A549 (cell line): ENCODE results near the gene TNFRSF21. TPM values are rescaled to one million over a fixed set of nuclear protein-coding genes. Genes with fewer than 3 reads are reported as not detected.

Experiments used
- ATAC-seq, 2 experiments: fragments of 200-7000 bp in 1 of 2; fragments of >200 bp in 1 of 2; cut with Nextera tagmentation in 1 of 2; cut with Tn5 transposase in 1 of 2; 3 replicates each; pipeline versions ENCODE4 v1.8.0 to v1.9.1; 2018 to 2020; ENCODE audit warnings: mild to moderate bottlenecking in 1 of 2, moderate library complexity in 1 of 2
- CTCF ChIA-PET: fragments of 300-600 bp; sonication (Branson Sonifier 250); formaldehyde crosslinking; extraction: SDS; loops from one replicate; lab custom pipeline; 2021; ENCODE audit warnings: antibody characterized with exemption, inconsistent platforms; lab: Yijun Ruan, JAX
- POLR2A ChIA-PET: fragments of 350-600 bp; formaldehyde crosslinking; extraction: SDS; loops from one replicate; lab custom pipeline; 2021; ENCODE audit warnings: antibody characterized with exemption, inconsistent platforms; lab: Yijun Ruan, JAX
- DNase-seq, 2 experiments: peaks; one replicate each; pipeline versions ENCODE4 v3.0.0 to v3.0.0-alpha.2; 2011 to 2016; ENCODE audit warnings: low read depth in 1 of 2, low spot score in 1 of 2
- FAIRE-seq: peaks from 2 replicates; lab custom pipeline; 2011; peaks lifted over from hg19 to GRCh38; lab: Jason Lieb, UNC
- H3K27ac ChIP-seq, 2 experiments: fragments of >200 bp; sonication (Bioruptor Twin); formaldehyde crosslinking; 3 replicates each; pipeline ENCODE4 v1.5.1; 2016 to 2017
- H3K4me1 ChIP-seq: fragments of >200 bp; sonication (Bioruptor Twin); formaldehyde crosslinking; 3 replicates; pipeline ENCODE4 v1.6.1; 2016
- H3K4me2 ChIP-seq: fragments of >200 bp; sonication (Bioruptor Twin); formaldehyde crosslinking; 3 replicates; pipeline ENCODE4 v1.6.1; 2016
- H3K4me3 ChIP-seq: fragments of >200 bp; sonication (Bioruptor Twin); formaldehyde crosslinking; 3 replicates; pipeline ENCODE4 v1.5.1; 2016
- H3K9me3 ChIP-seq: fragments of >200 bp; sonication (Bioruptor Twin); formaldehyde crosslinking; 3 replicates; pipeline ENCODE4 v1.6.1; 2016
- BCL3 ChIP-seq: fragments of >200 bp; sonication (Bioruptor Twin); formaldehyde crosslinking; IDR thresholded peaks from 3 replicates; pipeline ENCODE4 v1.6.1; 2016
- CBX2 ChIP-seq: fragments of 200-600 bp; sonication (generic); IDR thresholded peaks from 2 replicates; pipeline ENCODE4 v1.6.1; 2016; ENCODE audit warnings: low read depth, mild to moderate bottlenecking, borderline replicate concordance
- CBX8 ChIP-seq: fragments of 200-600 bp; sonication (generic); IDR thresholded peaks from 2 replicates; pipeline ENCODE4 v1.6.1; 2016
- CHD4 ChIP-seq: fragments of 200-600 bp; sonication (generic); IDR thresholded peaks from 2 replicates; pipeline ENCODE4 v1.6.1; 2016; ENCODE audit warnings: antibody characterized with exemption, mild to moderate bottlenecking, borderline replicate concordance
- CTCF ChIP-seq: fragments of >200 bp; sonication (Bioruptor Twin); formaldehyde crosslinking; IDR thresholded peaks from 3 replicates; pipeline ENCODE4 v1.5.1; 2016
- E2F6 ChIP-seq: IDR thresholded peaks from 2 replicates; pipeline ENCODE4 v1.6.1; 2012; ENCODE audit warnings: low read depth, borderline replicate concordance
- EP300 ChIP-seq, 2 experiments: fragments of >200 bp; sonication (Bioruptor Twin); formaldehyde crosslinking; IDR thresholded peaks; 2 replicates in 1 of 2; 3 replicates in 1 of 2; pipeline ENCODE4 v1.6.1; 2016 to 2017
- FOSB ChIP-seq: fragments of 250-450 bp; sonication (Bioruptor Pico); IDR thresholded peaks from 2 replicates; pipeline ENCODE4 v1.5.0; 2020; ENCODE audit warnings: mild to moderate bottlenecking, moderate library complexity
- HEYL ChIP-seq: fragments of 250-450 bp; sonication (Bioruptor Pico); IDR thresholded peaks from 2 replicates; pipeline ENCODE4 v1.8.0; 2021; ENCODE audit warnings: mild to moderate bottlenecking, moderate library complexity
- HMGXB4 ChIP-seq: fragments of 250-450 bp; sonication (Bioruptor Pico); IDR thresholded peaks from 2 replicates; pipeline ENCODE4 v1.5.0; 2021; ENCODE audit warnings: mild to moderate bottlenecking, moderate library complexity, borderline replicate concordance
- HOXB13 ChIP-seq: fragments of 250-450 bp; sonication (Bioruptor Pico); IDR thresholded peaks from 2 replicates; pipeline ENCODE4 v1.5.0; 2020; ENCODE audit warnings: low read depth, mild to moderate bottlenecking, moderate library complexity
- JUN ChIP-seq, 2 experiments: fragments of >200 bp; sonication (Bioruptor Twin); formaldehyde crosslinking; IDR thresholded peaks; 2 replicates in 1 of 2; 3 replicates in 1 of 2; pipeline ENCODE4 v1.6.1; 2016 to 2017
- MAX ChIP-seq: IDR thresholded peaks from 2 replicates; pipeline ENCODE4 v1.6.1; 2012
- NFE2L2 ChIP-seq: fragments of 150-350 bp; conservative IDR thresholded peaks from 2 replicates; pipeline ENCODE4 v1.6.1; 2014; ENCODE audit warnings: low read length
- NPAS2 ChIP-seq: fragments of 250-450 bp; sonication (Bioruptor Pico); IDR thresholded peaks from 2 replicates; pipeline ENCODE4 v1.8.0; 2022; ENCODE audit warnings: mild to moderate bottlenecking, moderate library complexity, borderline replicate concordance
- PHF8 ChIP-seq: fragments of 200-600 bp; sonication (generic); IDR thresholded peaks from 2 replicates; pipeline ENCODE4 v1.6.1; 2016; ENCODE audit warnings: low read depth, mild to moderate bottlenecking, antibody characterized with exemption, moderate library complexity, borderline replicate concordance
- POLR2A ChIP-seq: IDR thresholded peaks from 2 replicates; pipeline ENCODE4 v1.6.1; 2012; ENCODE audit warnings: mild to moderate bottlenecking, low read length
- POLR2AphosphoS2 ChIP-seq: conservative IDR thresholded peaks from 2 replicates; pipeline ENCODE4 v1.6.1; 2012; ENCODE audit warnings: low read length, improper control_type of control experiment, inconsistent platforms
- RARB ChIP-seq: fragments of 250-450 bp; sonication (Bioruptor Pico); IDR thresholded peaks from 2 replicates; pipeline ENCODE4 v1.8.0; 2021; ENCODE audit warnings: mild to moderate bottlenecking, moderate library complexity
- RCOR1 ChIP-seq: fragments of 150-350 bp; IDR thresholded peaks from 2 replicates; pipeline ENCODE4 v1.6.1; 2014; ENCODE audit warnings: antibody characterized with exemption, low read length, low read depth
- RFX5 ChIP-seq: fragments of 450-650 bp; IDR thresholded peaks from 2 replicates; pipeline ENCODE4 v1.7.1; 2014; ENCODE audit warnings: antibody characterized with exemption, mild to moderate bottlenecking, moderate library complexity
- RNF2 ChIP-seq: fragments of 200-600 bp; sonication (generic); IDR thresholded peaks from 2 replicates; pipeline ENCODE4 v1.6.1; 2016; ENCODE audit warnings: low read depth, mild to moderate bottlenecking, antibody characterized with exemption, moderate library complexity, borderline replicate concordance
- SMC3 ChIP-seq: fragments of >200 bp; sonication (Bioruptor Twin); formaldehyde crosslinking; IDR thresholded peaks from 3 replicates; pipeline ENCODE4 v1.6.1; 2018; ENCODE audit warnings: inconsistent platforms
- TFCP2L1 ChIP-seq: fragments of 250-450 bp; sonication (Bioruptor Pico); IDR thresholded peaks from 2 replicates; pipeline ENCODE4 v1.5.0; 2021; ENCODE audit warnings: mild to moderate bottlenecking
- USF2 ChIP-seq: fragments of 450-650 bp; IDR thresholded peaks from 2 replicates; pipeline ENCODE4 v1.6.1; 2014; ENCODE audit warnings: antibody characterized with exemption
- ZC3H11A ChIP-seq: fragments of 450-650 bp; IDR thresholded peaks from 2 replicates; pipeline ENCODE4 v1.6.1; 2014; ENCODE audit warnings: antibody characterized with exemption, mild to moderate bottlenecking
- ZSCAN20 ChIP-seq: fragments of 250-450 bp; sonication (Bioruptor Pico); IDR thresholded peaks from 2 replicates; pipeline ENCODE4 v1.8.0; 2022; ENCODE audit warnings: mild to moderate bottlenecking, moderate library complexity
- WGBS: methylation state at CpG from one replicate; pipeline ENCODE4 v1.1.6; 2017; ENCODE audit errors: missing lambda C conversion rate; 5-methylcytosine and 5-hydroxymethylcytosine counted together
- polyA plus RNA-seq, 4 experiments: library from polyadenylated mRNA; depleted of rRNA in 3 of 4; stranded (reverse); fragments of >200 nt; fragmentation: RNase III in 1 of 4; extraction: RNeasy Plus Mini Kit Qiagen cat#74134 plus additional on column Dnase treatment in 1 of 4; gene quantifications; 2 replicates in 3 of 4; 3 replicates in 1 of 4; pipeline ENCODE4 v1.2.3, GENCODE V29; 2011 to 2017

The TNFRSF21 gene
- polyA plus RNA-seq, 2 of the 4 experiments (the other 2 are of a cell fraction): 14.1 to 15.6 TPM

- CTCF ChIA-PET: interaction anchor here (0.5 kb wide), 1 partner anchor 39 kb away, joined by 3 read pairs; no protein-coding TSS in a partner anchor
- no peaks in the 10 kb centered on the region for H3K9me3 ChIP-seq
- DNase-seq: no peak
- ATAC-seq: no peak
- TF ChIP-seq CBX8: no peak
- TF ChIP-seq RARB (CRISPR knock-in tag): no peak
- no peak for TF ChIP-seq NFE2L2
- TF ChIP-seq PHF8: no peak
- TF ChIP-seq TFCP2L1 (CRISPR knock-in tag): no peak
- no peak for TF ChIP-seq EP300 (IDR thresholded peaks at IDR 0.05)
- TF ChIP-seq HOXB13: no peak
- no peak for TF ChIP-seq CBX2
- TF ChIP-seq BCL3: no peak
- no peak for TF ChIP-seq ZSCAN20 (CRISPR knock-in tag)
- TF ChIP-seq JUN (IDR thresholded peaks at IDR 0.05): no peak
- no peak for TF ChIP-seq NPAS2 (CRISPR knock-in tag)
- no peak for TF ChIP-seq POLR2A
- no peak for TF ChIP-seq MAX
- TF ChIP-seq SMC3: no peak
- no peak for TF ChIP-seq E2F6
- no peak for TF ChIP-seq FOSB (CRISPR knock-in tag)
- no peak for TF ChIP-seq RCOR1
- no peak for TF ChIP-seq ZC3H11A
- H3K4me1 ChIP-seq: no peaks in the 10 kb centered on the region
- no peak overlapping the region for H3K27ac ChIP-seq
- POLR2A ChIA-PET: no interaction called here
- WGBS: 68% methylated on average over 3 of the region's 6 CpGs
- FAIRE-seq: no peak
- H3K4me3 ChIP-seq: no peak overlapping the region
- no peak overlapping the region for H3K4me2 ChIP-seq
Measured at GRCh38 chr6:47209632-47210031, 100.1 kb downstream of the TNFRSF21 start.

GRCh38 chr6:47207261-47207660 lies 102.4 kb downstream of the TNFRSF21 start:
- DNase-seq (no peak), ATAC-seq (no peak), FAIRE-seq (no peak)
- Histone ChIP-seq H3K4me1 (no peaks in the 10 kb centered on the region), H3K4me3 (no peak overlapping the region), H3K9me3 (no peaks in the 10 kb centered on the region), H3K4me2 (no peak overlapping the region), H3K27ac (no peak overlapping the region)
- TF ChIP-seq POLR2AphosphoS2 (no peak), RNF2 (no peak), CTCF (no peak), HMGXB4 (no peak), RFX5 (no peak), USF2 (no peak), HEYL (CRISPR knock-in tag) (no peak), RARB (CRISPR knock-in tag) (no peak), CHD4 (no peak)
- 84% methylated on average over 2 of the region's 2 CpGs for WGBS
- ChIA-PET CTCF (interaction anchor here (0.6 to 1.3 kb wide), 4 partner anchors 11 to 151 kb away, joined by 3 to 5 read pairs (median 3); no protein-coding TSS in a partner anchor), POLR2A (no interaction called here)
